GM21717 (cell line): ENCODE data around the gene SLC9A6.
"Not testable (repeated sequence)": the region's sequence is repeated elsewhere in the genome, so short reads cannot be mapped to it uniquely, and the experiment has no call there.

Experiments
- ATAC-seq: cut with Tn5 transposase; IDR thresholded peaks from one replicate; pipeline ENCODE4 v1.9.1; 2021; ENCODE audit warnings: mild to moderate bottlenecking, moderate library complexity; ENCODE audit not compliant: unreplicated experiment

SLC9A6 gene

DNA sequence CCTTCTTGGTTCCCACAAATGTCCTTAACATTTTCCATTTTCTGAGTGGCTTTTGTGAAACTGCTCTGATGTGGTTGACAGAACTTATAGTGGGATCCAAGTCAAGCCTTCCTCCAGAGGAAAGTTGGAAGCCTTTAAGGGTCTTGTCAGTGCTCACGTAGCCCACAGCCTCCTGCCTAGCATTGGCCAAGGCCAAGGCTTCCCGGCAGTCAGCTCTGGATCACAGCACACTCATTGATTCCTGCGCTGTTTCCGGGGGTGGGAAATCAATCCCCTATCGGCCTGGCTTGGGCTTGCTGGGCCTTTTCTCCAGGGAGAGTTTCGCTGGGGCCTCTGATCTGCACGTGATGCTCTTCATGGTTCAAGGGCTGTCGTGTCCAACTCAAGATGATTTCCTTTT lies 76.1 kb downstream of the SLC9A6 start:
- no peak for ATAC-seq

GRCh38 chrX:136061696-136062095 lies 76.5 kb downstream of the SLC9A6 start:
- no peak for ATAC-seq

- ATAC-seq = no peak
Observed at GRCh38 chrX:136063340-136064079, 78.3 kb downstream of the SLC9A6 start.

DNA sequence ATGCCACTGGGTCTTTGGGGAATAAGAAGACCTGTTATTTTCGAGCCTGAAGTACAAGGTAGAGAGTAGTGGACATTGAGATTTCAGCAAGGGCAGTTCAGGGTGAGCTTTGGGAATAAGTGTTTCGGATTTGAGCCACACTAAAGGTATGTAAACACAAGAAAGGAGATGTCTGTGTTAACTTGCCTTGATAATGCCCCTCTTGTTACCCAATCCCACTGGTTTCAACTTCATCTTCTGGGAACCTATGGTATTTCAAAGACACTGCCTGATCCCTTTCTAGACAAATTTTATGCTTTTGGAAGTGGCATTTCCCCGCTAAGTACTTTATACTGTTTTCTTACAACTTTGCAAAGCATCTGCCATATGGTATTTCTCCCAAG lies 79.4 kb downstream of the SLC9A6 start:
- no peak for ATAC-seq

DNA sequence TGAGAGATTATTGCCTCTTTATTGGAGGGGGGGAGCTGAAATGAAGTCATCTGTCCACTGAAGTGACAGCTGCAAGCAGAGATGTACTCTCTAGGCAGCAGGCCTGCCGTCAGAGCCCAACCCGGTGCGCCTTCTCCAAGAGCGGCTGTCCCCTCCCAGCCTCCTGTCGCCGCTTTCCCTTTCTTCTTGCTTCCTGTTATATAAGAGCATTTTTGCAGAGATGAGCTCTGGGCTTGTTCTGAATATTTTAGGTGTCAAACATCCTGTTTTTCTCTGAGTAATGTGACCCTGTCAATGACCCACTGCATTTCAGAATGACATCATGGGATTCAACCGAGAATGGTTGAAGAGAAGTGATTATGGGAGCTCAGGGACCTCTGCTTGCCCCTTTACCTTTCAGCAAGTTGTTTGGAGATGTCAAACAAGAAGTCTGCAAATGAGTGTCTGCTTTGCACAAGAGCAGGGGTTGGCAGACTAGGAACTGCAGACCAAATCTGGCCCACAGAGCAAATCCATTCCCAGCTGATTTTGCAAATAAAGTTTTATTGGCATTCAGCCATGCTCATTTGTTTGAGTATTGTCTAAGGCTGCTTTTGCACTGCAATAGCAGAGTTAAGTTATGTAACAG lies 79.9 kb downstream of the SLC9A6 start:
- no peak for ATAC-seq

DNA sequence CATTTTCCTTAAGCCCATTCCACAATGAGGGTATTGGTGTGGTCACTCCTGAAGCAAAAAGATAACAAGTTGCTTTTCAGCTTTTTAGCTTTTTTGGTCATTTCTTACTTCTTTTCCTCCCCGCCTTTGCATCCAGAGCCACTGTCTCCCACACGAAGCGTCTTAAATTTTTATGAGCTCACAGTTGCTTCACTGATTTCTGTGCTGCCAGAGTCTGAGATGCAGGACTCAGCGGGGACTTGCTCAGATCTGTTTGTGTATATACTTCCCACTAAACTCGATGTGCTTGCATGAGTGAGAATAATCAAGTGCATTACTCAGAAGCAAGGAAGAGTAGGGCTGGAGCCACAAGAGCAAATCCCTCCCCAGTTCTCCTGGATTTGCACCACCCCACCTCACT lies 81.9 kb downstream of the SLC9A6 start:
- no peak for ATAC-seq

DNA sequence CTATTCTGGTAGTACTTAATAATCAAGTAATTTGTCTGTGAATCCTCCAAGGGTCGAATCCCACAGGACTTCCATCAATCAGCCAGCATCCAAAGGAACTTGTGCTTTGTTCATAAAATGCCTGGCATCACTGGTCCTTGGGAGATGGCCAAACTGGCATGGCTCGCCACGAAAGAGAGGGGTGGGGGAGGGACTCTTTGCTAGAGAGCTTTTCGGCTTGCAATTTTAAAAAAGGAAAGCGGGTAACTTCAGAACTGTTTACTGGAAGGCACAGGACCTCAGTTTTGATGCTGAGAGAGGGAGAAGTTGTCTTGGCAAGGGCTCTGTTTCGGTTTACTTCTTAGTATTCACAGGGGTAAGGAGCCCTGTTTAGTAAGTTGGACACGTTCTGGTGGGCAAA lies 82.7 kb downstream of the SLC9A6 start:
- no peak for ATAC-seq

GRCh38 chrX:136076942-136077341 lies 91.7 kb downstream of the SLC9A6 start:
- ATAC-seq = no peak

DNA sequence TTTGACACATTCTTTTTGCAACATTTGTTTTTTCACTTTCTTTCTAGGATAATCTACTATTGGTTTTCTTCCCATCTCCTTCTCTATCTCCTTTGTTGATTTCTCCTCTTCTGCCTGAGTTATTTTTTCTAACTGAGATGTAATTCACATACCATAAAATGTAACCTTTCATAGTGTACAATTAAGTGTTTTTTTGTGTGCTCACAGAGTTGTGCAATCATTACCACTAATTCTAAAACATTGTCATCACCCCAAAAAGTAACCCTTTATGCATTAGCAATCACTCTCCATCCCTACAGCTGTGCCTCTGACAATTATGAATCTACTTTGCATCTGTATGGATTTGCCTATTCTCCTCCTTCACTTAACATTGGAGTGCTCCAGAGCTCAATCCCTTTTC lies 95.5 kb downstream of the SLC9A6 start:
- ATAC-seq = no peak

DNA sequence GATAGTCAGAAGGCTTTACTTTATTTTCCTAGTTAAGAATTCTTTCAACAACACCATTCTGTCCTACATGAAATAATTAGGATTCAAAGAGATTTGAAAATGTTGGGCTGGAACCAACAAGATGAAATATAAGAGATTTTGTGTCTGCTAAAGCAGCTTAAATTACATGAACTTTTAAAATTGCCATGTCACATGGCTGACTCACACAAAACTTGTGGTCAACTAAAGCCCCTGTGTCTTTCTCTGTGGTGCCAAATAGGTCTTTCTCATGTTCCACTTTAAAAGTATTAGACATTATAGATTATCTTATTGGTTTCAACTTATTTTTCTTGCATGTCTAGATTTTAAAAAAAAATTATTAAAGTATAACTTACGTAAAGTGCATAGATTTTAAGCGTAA lies 101.3 kb downstream of the SLC9A6 start:
- no peak for ATAC-seq

GRCh38 chrX:136091898-136092297 lies 106.7 kb downstream of the SLC9A6 start:
- not testable (repeated sequence) for ATAC-seq

- no peak for ATAC-seq
Observed at GRCh38 chrX:136094962-136095361, 109.7 kb downstream of the SLC9A6 start.
